Esophagus muscularis mucosa (tissue), 4 donors: ENCODE results near the gene PLAAT3. TPM values are rescaled to one million over a fixed set of nuclear protein-coding genes. Genes with fewer than 3 reads are reported as not detected.

Experiments used
- DNase-seq: peaks from one replicate; pipeline ENCODE4 v3.0.0-alpha.2; 2017; ENCODE audit errors: extremely low spot score
- H3K27ac ChIP-seq, 4 donors: fragments of 200-600 bp; sonication (generic); replicated peaks in 1 of 4; 1 replicate in 3 of 4; 2 replicates in 1 of 4; pipeline ENCODE4 v1.5.1; 2016 to 2019; ENCODE audit warnings: mild to moderate bottlenecking in 1 of 4
- H3K27me3 ChIP-seq, 4 donors: fragments of 200-600 bp; sonication (generic); one replicate each; pipeline versions ENCODE4 v1.5.1 to v1.6.0; 2016 to 2019
- H3K36me3 ChIP-seq, 4 donors: fragments of 200-600 bp; sonication (generic); one replicate each; pipeline ENCODE4 v1.5.1; 2016 to 2019
- H3K4me1 ChIP-seq, 4 donors: fragments of 200-600 bp; sonication (generic); one replicate each; pipeline ENCODE4 v1.5.1; 2016 to 2019
- H3K4me3 ChIP-seq, 4 donors: fragments of 200-600 bp; sonication (generic); 1 replicate in 2 of 4; 2 replicates in 2 of 4; pipeline ENCODE4 v1.5.1; 2016 to 2019; ENCODE audit warnings: mild to moderate bottlenecking in 4 of 4, moderate library complexity in 1 of 4
- H3K9me3 ChIP-seq, 4 donors: fragments of 200-600 bp; sonication (generic); 1 replicate in 3 of 4; 2 replicates in 1 of 4; pipeline ENCODE4 v1.5.1; 2016 to 2019
- EP300 ChIP-seq: sonication (generic); formaldehyde crosslinking; IDR thresholded peaks from one replicate; pipeline ENCODE4 v1.6.1; 2017; ENCODE audit warnings: antibody characterized with exemption
- POLR2A ChIP-seq: fragments of 450-650 bp; IDR thresholded peaks from one replicate; pipeline ENCODE4 v1.6.1; 2017; ENCODE audit warnings: antibody characterized with exemption, moderate library complexity, mild to moderate bottlenecking, low read depth
- POLR2AphosphoS5 ChIP-seq, 2 donors: sonication (generic); formaldehyde crosslinking; IDR thresholded peaks; one replicate each; pipeline ENCODE4 v1.6.1; 2017; ENCODE audit warnings: antibody characterized with exemption in 2 of 2
- WGBS: methylation state at CpG from one replicate; pipeline ENCODE4 v1.1.5; 2018; 5-methylcytosine and 5-hydroxymethylcytosine counted together
- intact Hi-C: fragments of 100-400 bp; cut with DNase I; formaldehyde crosslinking; loops from one replicate; pipeline ENCODE4 v1.15.1; 2023
- total RNA-seq, 4 donors: library from RNA; depleted of rRNA; stranded (reverse); fragments of >200 nt; gene quantifications; one replicate each; pipeline versions ENCODE4 v1.1.0 to v1.2.1, GENCODE V29; 2016
- TF ChIP-seq, protein P1 (sequence below), 3 experiments: fragments of 200-600 bp in 2 of 3; fragments of 450-650 bp in 1 of 3; sonication (generic) in 2 of 3; IDR thresholded peaks; one replicate each; pipeline ENCODE4 v1.5.1; 2017 to 2019; ENCODE audit warnings: antibody characterized with exemption in 3 of 3, mild to moderate bottlenecking in 2 of 3, moderate library complexity in 1 of 3

PLAAT3 gene
- total RNA-seq, 4 donors from 2014 or later: 40.3 to 74.8 (median 54.4) TPM

DNA sequence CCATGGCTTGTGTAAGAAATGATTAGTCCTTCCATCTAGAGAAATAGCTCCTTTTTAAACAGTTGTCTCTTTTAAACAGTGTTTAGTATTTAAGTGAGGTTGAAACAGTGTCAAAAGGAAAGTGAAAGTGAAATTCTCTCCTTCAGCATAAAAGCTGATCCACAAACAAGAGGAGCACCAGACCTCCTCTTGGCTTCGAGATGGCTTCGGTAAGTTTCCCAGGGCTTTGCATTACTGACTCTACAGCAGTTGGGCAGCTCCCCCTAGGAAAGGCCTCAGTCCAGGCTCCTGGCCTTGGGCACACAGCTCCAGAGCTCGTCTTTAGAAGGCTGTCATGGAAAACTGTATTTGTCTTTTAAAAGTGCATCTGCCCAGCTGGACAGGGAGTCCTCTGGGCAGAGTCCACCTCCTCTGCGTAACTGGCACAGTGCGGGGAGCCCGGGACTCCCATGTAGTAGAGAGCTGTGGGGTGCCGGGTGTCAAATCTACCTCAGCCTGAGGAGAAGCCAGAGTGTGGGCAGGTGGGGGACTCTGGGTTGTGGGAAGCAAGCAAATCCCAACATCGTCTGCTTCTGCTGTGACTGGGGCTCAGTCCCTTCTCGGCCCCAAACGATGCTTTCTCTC lies 77.5 kb downstream of the PLAAT3 start, which contains the start of gene PLAAT4:
PLAAT4 (plus strand) TSS at position 140 of the 624 bp plus-strand sequence; CDS start at position 201, 61 bp downstream.
- Histone ChIP-seq H3K27ac (peak within 1 kb of the TSS; percentile 86 to 95 (median 93)), H3K27me3 (no peaks in the 10 kb centered on the region), H3K36me3 (peaks cover 0 to 11% (median 0%) of the 10 kb centered on the region in 4 donors), H3K9me3 (no peaks in the 10 kb centered on the region), H3K4me1 (peaks cover 30 to 42% (median 31%) of the 10 kb centered on the region in 4 donors), H3K4me3 (peak within 1 kb of the TSS; percentile 49 to 63 (median 55))
- no peak for DNase-seq
- TF ChIP-seq, protein P1, sequence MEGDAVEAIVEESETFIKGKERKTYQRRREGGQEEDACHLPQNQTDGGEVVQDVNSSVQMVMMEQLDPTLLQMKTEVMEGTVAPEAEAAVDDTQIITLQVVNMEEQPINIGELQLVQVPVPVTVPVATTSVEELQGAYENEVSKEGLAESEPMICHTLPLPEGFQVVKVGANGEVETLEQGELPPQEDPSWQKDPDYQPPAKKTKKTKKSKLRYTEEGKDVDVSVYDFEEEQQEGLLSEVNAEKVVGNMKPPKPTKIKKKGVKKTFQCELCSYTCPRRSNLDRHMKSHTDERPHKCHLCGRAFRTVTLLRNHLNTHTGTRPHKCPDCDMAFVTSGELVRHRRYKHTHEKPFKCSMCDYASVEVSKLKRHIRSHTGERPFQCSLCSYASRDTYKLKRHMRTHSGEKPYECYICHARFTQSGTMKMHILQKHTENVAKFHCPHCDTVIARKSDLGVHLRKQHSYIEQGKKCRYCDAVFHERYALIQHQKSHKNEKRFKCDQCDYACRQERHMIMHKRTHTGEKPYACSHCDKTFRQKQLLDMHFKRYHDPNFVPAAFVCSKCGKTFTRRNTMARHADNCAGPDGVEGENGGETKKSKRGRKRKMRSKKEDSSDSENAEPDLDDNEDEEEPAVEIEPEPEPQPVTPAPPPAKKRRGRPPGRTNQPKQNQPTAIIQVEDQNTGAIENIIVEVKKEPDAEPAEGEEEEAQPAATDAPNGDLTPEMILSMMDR (IDR thresholded peaks at IDR 0.05): no peak
- TF ChIP-seq POLR2AphosphoS5 (IDR thresholded peaks at IDR 0.05) (peak in 1 of 2 donors; percentile 44), EP300 (no peak), POLR2A (no peak)
- intact Hi-C loops: no loop called here
- WGBS: 13% methylated on average over 5 of the region's 10 CpGs

DNA sequence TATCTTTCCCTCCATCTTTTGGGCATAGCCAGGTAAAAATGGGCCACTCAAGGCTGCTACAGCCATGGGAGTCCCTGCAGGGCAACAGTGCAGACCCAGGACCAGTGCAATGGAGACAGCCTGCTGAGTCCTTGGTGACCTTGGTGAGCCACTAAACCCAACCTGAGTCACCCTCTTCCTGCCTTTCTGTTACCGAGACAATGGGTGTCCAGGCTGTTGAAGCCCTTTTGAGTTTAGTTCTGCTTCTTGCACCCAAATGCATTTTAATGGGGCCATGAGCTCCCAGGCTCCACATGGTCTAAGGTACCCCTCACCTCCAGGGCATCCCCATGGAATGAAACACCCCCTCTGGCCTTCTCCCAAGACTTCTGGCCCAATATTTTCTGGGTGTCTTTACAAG lies 78.5 kb downstream of the PLAAT3 start:
- intact Hi-C loops: no loop called here
- TF ChIP-seq POLR2A (no peak), POLR2AphosphoS5 (IDR thresholded peaks at IDR 0.05) (no peak), EP300 (no peak)
- TF ChIP-seq, protein P1 (IDR thresholded peaks at IDR 0.05): no peak
- no peaks in the 10 kb centered on the region for H3K27me3 ChIP-seq
- no peak for DNase-seq
- peaks cover 31 to 47% (median 37%) of the 10 kb centered on the region in 4 donors for H3K4me1 ChIP-seq
- no peaks in the 10 kb centered on the region for H3K9me3 ChIP-seq
- peaks cover 0 to 9% (median 0%) of the 10 kb centered on the region in 4 donors for H3K36me3 ChIP-seq
- H3K4me3 ChIP-seq: no peak overlapping the region
- peak overlapping the region; percentile 86 to 95 (median 93) for H3K27ac ChIP-seq
- 78% methylated on average over 1 of the region's 1 CpG for WGBS

DNA sequence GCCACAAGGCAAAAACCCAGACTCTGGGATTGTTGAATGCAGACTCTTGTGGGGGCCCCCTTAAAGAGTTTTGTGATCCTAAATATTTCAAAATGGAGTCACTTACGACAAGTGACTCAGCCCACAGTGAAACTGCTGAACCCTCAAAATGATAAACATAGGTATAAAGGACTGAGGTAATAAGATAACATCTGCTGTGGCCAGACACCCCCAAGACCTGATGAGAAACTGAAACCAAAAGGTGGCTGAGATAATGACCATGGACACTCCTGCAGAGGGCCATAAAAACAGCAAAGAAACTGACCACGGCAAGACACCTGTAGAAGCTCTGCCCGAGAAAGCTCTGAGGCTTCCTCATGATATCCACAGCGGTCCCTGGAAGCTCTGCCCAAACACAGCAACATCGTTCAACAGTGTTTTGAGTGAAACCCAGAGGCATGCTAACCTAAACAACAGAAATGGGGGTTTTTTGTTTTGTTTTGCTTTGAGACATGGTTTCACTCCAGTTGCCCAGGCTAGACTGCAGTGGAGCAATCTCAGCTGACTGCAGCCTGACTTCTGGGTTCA lies 79.3 kb downstream of the PLAAT3 start:
- DNase-seq: no peak
- no peak for TF ChIP-seq EP300
- TF ChIP-seq, protein P1 (IDR thresholded peaks at IDR 0.05): no peak
- TF ChIP-seq POLR2AphosphoS5 (IDR thresholded peaks at IDR 0.05): no peak
- TF ChIP-seq POLR2A: no peak
- Histone ChIP-seq H3K9me3 (no peaks in the 10 kb centered on the region), H3K27ac (peak overlapping the region in 1 of 4 donors; percentile 94), H3K36me3 (peaks cover 0 to 5% (median 0%) of the 10 kb centered on the region in 4 donors), H3K4me1 (peaks cover 31 to 47% (median 37%) of the 10 kb centered on the region in 4 donors), H3K4me3 (no peak overlapping the region), H3K27me3 (no peaks in the 10 kb centered on the region)
- intact Hi-C loops: no loop called here
- WGBS: 97% methylated on average over 5 of the region's 5 CpGs

DNA sequence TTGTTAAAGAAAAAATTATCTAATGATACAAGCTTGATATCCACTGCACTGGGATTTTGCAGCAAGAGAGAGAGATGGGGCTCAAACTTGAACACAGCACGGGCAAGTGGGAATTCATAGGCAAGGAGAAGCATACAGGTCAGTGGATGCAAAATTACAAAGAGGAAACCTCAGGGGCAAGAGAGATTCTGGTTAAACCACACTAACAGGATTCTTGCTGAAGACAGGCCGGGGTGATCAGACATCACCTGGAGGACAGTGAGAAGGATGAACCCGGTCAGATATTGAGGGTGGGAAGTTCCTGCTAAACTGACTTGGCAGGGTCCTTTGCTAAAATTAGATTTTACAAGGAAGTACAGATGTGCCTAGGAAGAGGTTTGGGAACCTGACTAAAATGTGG lies 80.2 kb downstream of the PLAAT3 start:
- 88% methylated on average over 3 of the region's 3 CpGs for WGBS
- Histone ChIP-seq H3K4me3 (no peak overlapping the region), H3K36me3 (no peaks in the 10 kb centered on the region), H3K27ac (no peak overlapping the region), H3K4me1 (peaks cover 31 to 41% (median 36%) of the 10 kb centered on the region in 4 donors), H3K27me3 (no peaks in the 10 kb centered on the region), H3K9me3 (no peaks in the 10 kb centered on the region)
- no peak for TF ChIP-seq EP300
- TF ChIP-seq POLR2AphosphoS5 (IDR thresholded peaks at IDR 0.05): no peak
- TF ChIP-seq, protein P1 (IDR thresholded peaks at IDR 0.05): no peak
- no peak for TF ChIP-seq POLR2A
- intact Hi-C loops: no loop called here
- no peak for DNase-seq
